HT-29 (cell line): ENCODE measurements around the gene OR4N2. TPM values are rescaled to one million over a fixed set of nuclear protein-coding genes. Genes with fewer than 3 reads are reported as not detected.
"Not testable (repeated sequence)": the region's sequence is repeated elsewhere in the genome, so short reads cannot be mapped to it uniquely, and the experiment has no call there.

Source experiments
- DNase-seq: peaks from one replicate; pipeline ENCODE4 v3.0.0-alpha.2; 2015; ENCODE audit warnings: low spot score
- total RNA-seq: library from RNA; depleted of rRNA; stranded (reverse); fragments of >200 nt; shearing (Covaris generic); gene quantifications from 2 replicates; pipeline ENCODE4 v1.2.3, GENCODE V29; 2014; rRNA removed

Gene OR4N2
- total RNA-seq, 1 experiment from 2014 or later: not detected

DNA sequence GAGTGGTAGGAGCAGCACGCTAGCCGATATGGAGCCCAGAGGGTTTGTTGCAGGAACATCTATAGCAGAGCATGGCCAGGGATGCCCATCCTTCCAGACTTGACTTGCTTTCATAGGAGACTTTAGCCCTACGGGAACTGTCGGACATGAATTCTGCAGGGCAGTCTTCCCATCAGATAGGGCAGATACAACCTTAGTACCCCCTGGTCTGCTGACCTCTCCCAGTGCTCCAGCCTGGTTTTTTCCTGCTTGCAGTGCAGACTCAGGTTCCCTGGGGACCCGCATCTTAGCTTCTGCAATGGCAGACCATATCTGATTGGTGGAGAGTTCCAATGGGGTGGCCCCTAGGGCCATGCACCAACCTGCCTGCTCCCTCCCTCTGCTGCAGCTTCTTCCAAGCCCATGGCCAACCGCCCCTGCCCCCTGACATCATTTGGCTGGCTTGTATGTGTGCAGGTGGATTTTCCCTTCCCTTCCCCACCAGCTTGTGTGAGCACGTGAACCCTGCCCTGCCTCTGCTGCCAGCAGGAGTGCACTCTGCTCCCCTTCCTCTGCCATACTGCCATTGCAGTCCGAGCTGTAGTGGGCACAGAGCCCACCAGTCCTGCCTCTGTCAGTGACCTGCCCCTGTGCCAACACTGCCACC is 30.8 kb downstream of the OR4N2 start:
- not testable (repeated sequence) for DNase-seq

DNA sequence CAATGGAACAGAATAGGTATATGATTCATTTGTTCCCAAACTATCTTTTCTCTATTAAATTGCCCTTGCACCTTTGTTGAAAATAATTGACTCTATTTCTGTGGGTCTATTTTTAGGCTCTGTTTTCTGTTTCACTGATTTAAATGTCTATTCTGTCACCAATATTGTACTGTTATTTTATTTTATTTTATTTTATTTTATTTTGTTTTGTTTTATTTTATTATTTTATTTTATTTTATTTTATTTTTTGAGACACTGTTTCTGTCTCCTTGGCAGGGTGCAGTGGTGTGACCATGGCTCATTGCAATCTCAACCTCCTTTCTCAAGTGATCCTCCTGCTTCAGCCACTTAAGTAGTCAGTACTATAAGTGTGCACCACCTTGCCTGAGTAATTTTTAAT is 34.9 kb downstream of the OR4N2 start:
- no peak for DNase-seq

DNA sequence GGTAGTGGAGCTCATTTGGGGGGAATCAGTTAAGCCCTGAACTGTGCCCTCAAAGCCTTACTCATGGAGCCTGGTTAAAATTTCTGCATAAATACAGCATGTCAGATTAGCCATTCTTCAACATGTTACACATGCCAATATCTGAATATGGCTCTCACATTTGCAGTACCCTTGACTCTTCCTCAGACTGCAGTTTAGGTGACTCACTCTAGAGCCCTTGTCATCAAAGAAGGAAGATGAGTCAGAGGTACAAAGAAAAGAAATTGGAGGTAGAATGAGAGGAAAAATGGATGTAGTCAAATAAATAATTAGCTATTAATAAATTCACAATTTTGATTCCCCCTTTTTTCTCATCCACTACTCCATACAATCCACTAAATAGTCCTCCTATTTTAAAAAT is 47.8 kb downstream of the OR4N2 start:
- DNase-seq: no peak

DNA sequence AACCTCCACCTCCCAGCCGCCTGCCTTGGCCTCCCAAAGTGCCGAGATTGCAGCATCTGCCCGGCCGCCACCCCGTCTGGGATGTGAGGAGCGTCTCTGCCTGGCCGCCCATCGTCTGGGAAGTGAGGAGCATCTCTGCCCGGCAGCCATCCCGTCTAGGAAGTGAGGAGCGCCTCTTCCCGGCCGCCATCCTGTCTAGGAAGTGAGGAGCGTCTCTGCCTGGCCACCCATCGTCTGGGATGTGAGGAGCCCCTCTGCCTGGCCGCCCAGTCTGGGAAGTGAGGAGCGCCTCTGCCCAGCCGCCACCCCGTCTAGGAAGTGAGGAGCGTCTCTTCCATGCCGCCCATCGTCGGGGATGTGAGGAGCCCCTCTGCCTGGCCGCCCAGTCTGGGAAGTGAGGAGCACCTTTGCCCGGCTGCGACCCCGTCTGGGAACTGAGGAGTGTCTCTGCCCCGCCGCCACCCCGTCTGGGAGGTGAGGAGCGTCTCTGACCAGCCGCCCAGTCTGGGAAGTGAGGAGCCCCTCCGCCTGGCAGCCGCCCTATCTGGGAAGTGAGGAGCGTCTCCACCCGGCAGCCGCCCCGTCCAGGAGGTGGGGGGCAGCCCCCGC is 62.6 kb downstream of the OR4N2 start:
- DNase-seq: not testable (repeated sequence)

DNA sequence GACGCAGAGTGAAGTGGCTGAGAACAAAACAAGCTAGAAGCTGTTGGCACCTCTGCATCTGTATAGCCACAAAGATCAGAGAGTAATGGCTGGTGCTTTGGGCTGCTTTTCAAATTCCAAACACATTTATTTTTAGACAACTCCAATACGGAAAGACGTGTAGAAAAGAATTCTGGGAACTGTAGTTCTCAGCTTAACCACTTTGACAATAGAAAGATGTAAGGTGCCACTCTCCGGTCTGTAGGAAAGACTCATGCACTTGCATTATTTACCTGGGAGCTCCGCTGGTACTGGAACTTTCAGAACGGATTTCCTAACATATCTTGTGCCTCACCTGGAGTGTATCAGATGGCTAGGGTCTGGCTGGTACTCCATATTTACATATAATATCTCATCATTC is 69.6 kb downstream of the OR4N2 start:
- DNase-seq: no peak

DNA sequence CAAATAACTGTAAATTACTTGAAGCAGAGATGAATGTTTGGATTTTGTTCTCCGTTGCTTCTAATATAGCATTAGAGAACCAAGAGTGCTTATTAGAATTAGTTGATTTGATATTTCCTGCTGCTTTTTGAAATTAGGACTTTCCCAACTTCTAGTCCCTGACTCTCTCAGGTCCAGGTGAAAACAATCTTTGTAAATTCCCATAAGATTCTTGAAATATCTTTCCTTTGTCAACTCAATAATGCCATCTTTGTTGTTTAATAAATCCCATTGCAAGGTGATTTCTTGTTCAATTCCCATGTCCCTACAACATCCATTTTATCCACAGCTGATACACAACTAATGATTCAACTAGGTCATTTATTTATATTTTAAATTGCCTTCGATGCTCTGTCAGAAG is 71.3 kb downstream of the OR4N2 start, which contains the start of gene OR4K2:
TSS of gene OR4K2 (plus strand) at position 301 of the 400 bp plus-strand sequence. CDS start 1,126 bp downstream, outside the sequence.
- no peak for DNase-seq

DNA sequence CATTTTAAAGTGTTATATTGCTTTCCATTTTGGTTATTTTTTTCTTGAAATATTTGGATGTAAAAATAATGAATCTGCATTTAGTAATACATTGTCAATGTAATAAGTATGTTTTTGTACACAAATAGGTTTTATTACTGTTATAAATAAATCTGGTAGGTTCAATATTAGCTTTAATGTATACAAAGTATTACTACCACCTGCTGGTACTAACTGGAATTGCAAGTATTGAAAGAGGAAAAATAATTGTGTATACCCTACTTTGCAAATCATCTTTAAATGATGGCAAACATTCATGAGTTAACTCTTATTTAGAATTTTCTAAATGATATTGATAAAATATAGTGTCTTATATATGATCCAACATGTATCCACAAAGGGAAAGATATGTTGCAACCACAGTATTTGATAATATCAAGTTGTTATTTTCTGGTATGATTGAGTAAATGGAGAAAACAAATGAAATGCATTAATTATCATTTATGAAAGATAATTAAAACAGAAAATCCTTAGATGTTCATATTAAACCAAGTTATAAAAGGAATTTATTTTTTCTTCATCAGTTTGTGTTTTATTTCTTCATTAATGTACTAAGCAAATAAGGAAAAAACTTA is 74.6 kb downstream of the OR4N2 start:
- peak; percentile 18 for DNase-seq

Other genes starting within 250 kb of the OR4N2 start
- not detected in 2 replicates for gene OR11H2, start 89.9 kb upstream of the OR4N2 start, total RNA-seq
- not detected in 2 replicates for gene OR4Q3, start 60.2 kb upstream of the OR4N2 start, total RNA-seq
- not detected in 2 replicates for gene OR4M1, start 30.3 kb upstream of the OR4N2 start, total RNA-seq
- gene OR4K2, start 71.4 kb downstream of the OR4N2 start, total RNA-seq: not detected in 2 replicates
- gene OR4K5, start 116.8 kb downstream of the OR4N2 start, total RNA-seq: not detected in 2 replicates
- gene OR4K1, start 127.1 kb downstream of the OR4N2 start, total RNA-seq: not detected in 2 replicates
- not detected in 2 replicates for gene OR4K15, start 171.8 kb downstream of the OR4N2 start, total RNA-seq
- gene OR4Q2, start 198.4 kb downstream of the OR4N2 start, total RNA-seq: not detected in 2 replicates
- gene OR4K14, start 215.5 kb downstream of the OR4N2 start, total RNA-seq: not detected in 2 replicates
- not detected in 2 replicates for gene OR4K13, start 232.3 kb downstream of the OR4N2 start, total RNA-seq